Endodermal cell (in vitro differentiated cells): ENCODE results near the gene PDE6D. TPM values are rescaled to one million over a fixed set of nuclear protein-coding genes. Genes with fewer than 3 reads are reported as not detected.
A peak's percentile ranks its signal among the peaks of the same experiment; 100 is the strongest.

Experiments
- DNase-seq: peaks from one replicate; pipeline ENCODE4 v3.0.0-alpha.2; 2017
- H3K27ac ChIP-seq: 2 replicates; pipeline ENCODE4 v1.5.1; 2013; ENCODE audit warnings: mild to moderate bottlenecking, low read depth, low read length, moderate library complexity
- H3K27me3 ChIP-seq: 2 replicates; pipeline ENCODE4 v1.6.1; 2013; ENCODE audit warnings: mild to moderate bottlenecking, low read length, moderate library complexity; ENCODE audit not compliant: insufficient read depth, control insufficient read depth, poor library complexity, severe bottlenecking
- H3K36me3 ChIP-seq: 2 replicates; pipeline ENCODE4 v1.7.0; 2013; ENCODE audit warnings: mild to moderate bottlenecking, low read length, moderate library complexity; ENCODE audit not compliant: control insufficient read depth, insufficient read depth
- H3K4me1 ChIP-seq: one replicate; pipeline ENCODE4 v1.7.0; 2013; ENCODE audit warnings: low read length; ENCODE audit not compliant: control insufficient read depth, insufficient read depth
- H3K4me3 ChIP-seq: 2 replicates; pipeline ENCODE4 v1.5.1; 2013; ENCODE audit warnings: mild to moderate bottlenecking, low read length, moderate library complexity
- H3K9ac ChIP-seq: 2 replicates; pipeline ENCODE4 v1.6.1; 2013; ENCODE audit warnings: mild to moderate bottlenecking, low read length, moderate library complexity; ENCODE audit not compliant: poor library complexity, severe bottlenecking; ENCODE audit errors: extremely low read depth
- H3K9me3 ChIP-seq: 2 replicates; pipeline ENCODE4 v1.6.1; 2013; ENCODE audit warnings: mild to moderate bottlenecking, low read length, moderate library complexity; ENCODE audit not compliant: control insufficient read depth
- H3K27ac Mint-ChIP-seq: 2 replicates; pipeline ENCODE4 v1.8.0; 2020; ENCODE audit warnings: mixed read lengths
- H3K27me3 Mint-ChIP-seq: 2 replicates; pipeline ENCODE4 v1.8.0; 2021; ENCODE audit warnings: mild to moderate bottlenecking, mixed read lengths; ENCODE audit not compliant: insufficient read depth
- H3K36me3 Mint-ChIP-seq: 2 replicates; pipeline ENCODE4 v1.8.0; 2020; ENCODE audit warnings: low read depth, mixed read lengths
- H3K4me1 Mint-ChIP-seq: 2 replicates; pipeline ENCODE4 v1.8.0; 2020; ENCODE audit warnings: mixed read lengths
- H3K4me3 Mint-ChIP-seq: 2 replicates; pipeline ENCODE4 v1.8.0; 2020; ENCODE audit warnings: mild to moderate bottlenecking, moderate library complexity, mixed read lengths
- H3K9me3 Mint-ChIP-seq: 2 replicates; pipeline ENCODE4 v1.8.0; 2020; ENCODE audit warnings: mild to moderate bottlenecking, mixed read lengths
- WGBS, 2 experiments: methylation state at CpG; one replicate each; pipeline versions ENCODE4 v1.1.5 to v1.1.7; 2013; ENCODE audit warnings: missing lambda C conversion rate in 2 of 2, mixed read lengths in 1 of 2; ENCODE audit not compliant: insufficient coverage in 1 of 2, insufficient read length in 1 of 2; 5-methylcytosine and 5-hydroxymethylcytosine counted together
- total RNA-seq, 2 donors: library from RNA; stranded (reverse); fragmentation: NEBNext Ultra II Directional in 1 of 2; extraction: Animal tissue kit (Norgen Biotek cat#: 25700) in 1 of 2; gene quantifications; 2 replicates in 1 of 2; 3 replicates in 1 of 2; pipeline ENCODE4 v1.2.1, GENCODE V29; 2021
- TF ChIP-seq, protein P1 (sequence below): fragments of 200-600 bp; sonication (generic); conservative IDR thresholded peaks from 2 replicates; pipeline ENCODE4 v1.5.0; 2021; ENCODE audit warnings: antibody characterized with exemption, mild to moderate bottlenecking

Gene PDE6D
- total RNA-seq, 2 donors from 2014 or later, result 24.7 to 25.5 TPM

DNA sequence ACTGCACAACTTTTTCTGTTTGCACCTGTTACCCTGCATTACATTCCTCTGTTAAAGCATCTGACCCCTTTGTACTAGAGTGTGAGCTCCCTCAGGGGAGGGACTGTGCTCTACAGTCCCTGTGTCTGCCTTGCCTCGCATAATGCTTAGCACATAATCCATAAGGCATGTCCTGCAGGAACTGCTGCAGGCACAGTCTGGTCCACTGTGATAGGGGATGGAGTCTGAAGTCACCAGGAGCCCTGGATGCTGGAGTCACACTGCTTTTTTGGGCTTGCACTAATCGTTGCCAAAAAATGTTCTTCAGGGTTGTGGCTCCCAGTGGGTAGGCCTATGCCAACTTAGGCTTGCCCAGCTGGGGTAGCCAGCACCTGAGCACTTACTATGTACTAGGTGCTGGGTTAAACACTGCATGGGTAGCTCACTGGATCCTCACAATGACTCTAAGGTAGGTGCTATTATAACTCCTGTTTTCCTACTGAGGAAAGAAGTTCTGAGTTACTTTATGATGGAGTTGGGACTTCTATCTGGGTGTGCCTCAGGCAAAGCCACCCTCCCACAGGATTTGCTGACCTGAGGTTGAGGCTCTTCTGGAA is 38.5 kb upstream of the PDE6D start:
- Mint-ChIP-seq H3K27ac (no peak overlapping the region), H3K9me3 (peaks cover 9% of the 10 kb centered on the region), H3K27me3 (no peaks in the 10 kb centered on the region), H3K4me3 (no peak overlapping the region), H3K4me1 (no peaks in the 10 kb centered on the region), H3K36me3 (peaks cover 7% of the 10 kb centered on the region)
- no peak overlapping the region for H3K4me3 ChIP-seq
- no peaks in the 10 kb centered on the region for H3K36me3 ChIP-seq
- H3K9ac ChIP-seq, result no peak overlapping the region
- peaks cover 25% of the 10 kb centered on the region for H3K9me3 ChIP-seq
- no peaks in the 10 kb centered on the region for H3K27me3 ChIP-seq
- H3K27ac ChIP-seq, result no peak overlapping the region
- WGBS, 2 experiments, result 75 to 78% methylated on average over 2 of the region's 2 CpGs
- no peak for DNase-seq
- H3K4me1 ChIP-seq, result no peaks in the 10 kb centered on the region
- TF ChIP-seq, protein P1, sequence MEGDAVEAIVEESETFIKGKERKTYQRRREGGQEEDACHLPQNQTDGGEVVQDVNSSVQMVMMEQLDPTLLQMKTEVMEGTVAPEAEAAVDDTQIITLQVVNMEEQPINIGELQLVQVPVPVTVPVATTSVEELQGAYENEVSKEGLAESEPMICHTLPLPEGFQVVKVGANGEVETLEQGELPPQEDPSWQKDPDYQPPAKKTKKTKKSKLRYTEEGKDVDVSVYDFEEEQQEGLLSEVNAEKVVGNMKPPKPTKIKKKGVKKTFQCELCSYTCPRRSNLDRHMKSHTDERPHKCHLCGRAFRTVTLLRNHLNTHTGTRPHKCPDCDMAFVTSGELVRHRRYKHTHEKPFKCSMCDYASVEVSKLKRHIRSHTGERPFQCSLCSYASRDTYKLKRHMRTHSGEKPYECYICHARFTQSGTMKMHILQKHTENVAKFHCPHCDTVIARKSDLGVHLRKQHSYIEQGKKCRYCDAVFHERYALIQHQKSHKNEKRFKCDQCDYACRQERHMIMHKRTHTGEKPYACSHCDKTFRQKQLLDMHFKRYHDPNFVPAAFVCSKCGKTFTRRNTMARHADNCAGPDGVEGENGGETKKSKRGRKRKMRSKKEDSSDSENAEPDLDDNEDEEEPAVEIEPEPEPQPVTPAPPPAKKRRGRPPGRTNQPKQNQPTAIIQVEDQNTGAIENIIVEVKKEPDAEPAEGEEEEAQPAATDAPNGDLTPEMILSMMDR, result no peak

DNA sequence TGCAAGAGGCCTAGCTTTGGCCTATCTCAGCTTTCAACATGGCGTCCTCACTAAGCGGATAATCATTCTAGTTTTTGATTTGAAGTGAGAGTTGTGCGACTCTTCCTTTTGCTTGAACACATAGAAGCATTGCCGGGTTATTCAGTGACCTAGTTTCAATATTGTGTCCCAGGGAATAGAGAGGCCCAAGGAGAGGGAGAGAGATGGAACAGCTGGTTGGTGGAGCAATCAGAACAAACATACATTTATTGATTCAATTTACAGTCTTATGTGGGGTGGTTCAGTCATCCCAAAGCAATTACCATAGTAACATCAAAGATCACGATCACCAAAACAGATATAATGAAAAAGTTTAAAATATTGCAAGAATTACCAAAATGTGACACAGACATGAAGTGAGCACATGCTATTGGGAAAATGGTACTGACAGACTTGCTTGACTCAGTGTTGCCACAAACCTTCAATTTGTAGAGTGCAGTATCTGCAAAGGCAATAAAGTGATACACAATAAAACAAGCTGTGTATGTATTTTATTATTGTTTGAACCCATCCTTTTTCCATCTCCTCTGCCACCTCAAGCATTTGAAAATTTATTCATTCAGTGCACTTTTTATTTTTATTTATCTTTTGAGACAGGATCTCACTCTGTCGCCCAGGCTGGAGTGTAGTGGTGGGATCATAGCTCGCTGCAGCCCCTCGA is 35.4 kb upstream of the PDE6D start:
- Histone ChIP-seq H3K4me1 (no peaks in the 10 kb centered on the region), H3K27me3 (no peaks in the 10 kb centered on the region), H3K36me3 (peaks cover 5% of the 10 kb centered on the region), H3K27ac (no peak overlapping the region), H3K9ac (no peak overlapping the region), H3K9me3 (peaks cover 17% of the 10 kb centered on the region), H3K4me3 (no peak overlapping the region)
- Mint-ChIP-seq H3K4me1 (no peaks in the 10 kb centered on the region), H3K36me3 (peaks cover 22% of the 10 kb centered on the region), H3K9me3 (peaks cover 6% of the 10 kb centered on the region), H3K27me3 (no peaks in the 10 kb centered on the region), H3K4me3 (no peak overlapping the region), H3K27ac (no peak overlapping the region)
- TF ChIP-seq, protein P1, result no peak
- WGBS, 2 experiments, result 93 to 98% methylated on average over 4 to 8 of the region's 8 CpGs
- DNase-seq, result no peak

DNA sequence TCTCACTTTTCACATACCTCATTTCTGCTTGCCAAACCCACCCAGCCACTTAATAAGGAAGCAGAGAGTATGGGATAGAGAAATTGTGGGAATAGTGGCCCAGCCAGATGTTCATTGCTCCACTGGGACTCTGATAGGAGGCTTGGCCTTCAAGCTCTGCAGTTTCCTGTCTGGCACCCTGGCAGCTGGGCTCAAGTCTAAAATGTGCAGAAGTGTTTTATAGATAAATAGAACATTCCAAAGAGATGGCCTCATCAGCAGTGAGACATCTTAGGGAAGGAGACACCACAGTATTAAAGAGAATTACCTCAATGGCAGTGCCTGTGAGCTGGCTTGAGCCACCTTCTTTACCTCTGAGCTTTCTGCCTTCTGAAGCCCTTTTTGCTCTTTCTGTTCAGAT is 29.8 kb upstream of the PDE6D start:
- no peak overlapping the region for H3K27ac ChIP-seq

More for the DNA sequence above, 29.8 kb upstream of the PDE6D start:
- H3K9me3 ChIP-seq, result peaks cover 13% of the 10 kb centered on the region
- H3K36me3 ChIP-seq, result peaks cover 56% of the 10 kb centered on the region
- H3K36me3 Mint-ChIP-seq, result peaks cover 65% of the 10 kb centered on the region
- no peak overlapping the region for H3K9ac ChIP-seq
- H3K27me3 Mint-ChIP-seq, result no peaks in the 10 kb centered on the region
- H3K9me3 Mint-ChIP-seq, result peaks cover 4% of the 10 kb centered on the region
- peak; percentile 21 for DNase-seq
- H3K4me1 Mint-ChIP-seq, result no peaks in the 10 kb centered on the region
- H3K4me1 ChIP-seq, result no peaks in the 10 kb centered on the region
- H3K27ac Mint-ChIP-seq, result peak overlapping the region; percentile 53
- no peak overlapping the region for H3K4me3 ChIP-seq
- no peaks in the 10 kb centered on the region for H3K27me3 ChIP-seq
- no peak overlapping the region for H3K4me3 Mint-ChIP-seq
- TF ChIP-seq, protein P1, result no peak
